GM19035 (cell line): ENCODE results near the gene DPF3.

Source experiments
- ATAC-seq: cut with Tn5 transposase; IDR thresholded peaks from one replicate; pipeline ENCODE4 v1.9.1; 2021; ENCODE audit not compliant: unreplicated experiment

DPF3 gene

DNA sequence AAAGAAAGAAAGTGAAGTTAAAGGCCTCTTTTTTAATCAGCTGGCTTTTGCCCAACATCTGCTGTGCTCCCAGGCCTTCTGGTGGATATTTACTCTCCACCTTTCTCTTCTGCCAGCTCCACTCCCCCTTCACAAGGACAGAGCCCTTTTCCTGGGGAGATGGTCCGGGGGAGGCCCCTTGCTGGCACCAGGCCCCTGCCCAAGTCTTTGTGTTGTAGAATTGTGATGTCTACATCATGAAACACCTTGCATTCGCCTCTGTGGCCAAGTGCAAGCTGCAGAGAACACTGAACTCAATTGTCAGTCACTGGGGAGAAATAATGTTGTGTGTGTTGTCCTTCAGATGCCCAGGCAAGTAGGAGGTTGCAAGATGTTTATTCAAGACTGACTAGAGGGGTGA, 150.3 kb downstream of the DPF3 start:
- ATAC-seq: no peak

DNA sequence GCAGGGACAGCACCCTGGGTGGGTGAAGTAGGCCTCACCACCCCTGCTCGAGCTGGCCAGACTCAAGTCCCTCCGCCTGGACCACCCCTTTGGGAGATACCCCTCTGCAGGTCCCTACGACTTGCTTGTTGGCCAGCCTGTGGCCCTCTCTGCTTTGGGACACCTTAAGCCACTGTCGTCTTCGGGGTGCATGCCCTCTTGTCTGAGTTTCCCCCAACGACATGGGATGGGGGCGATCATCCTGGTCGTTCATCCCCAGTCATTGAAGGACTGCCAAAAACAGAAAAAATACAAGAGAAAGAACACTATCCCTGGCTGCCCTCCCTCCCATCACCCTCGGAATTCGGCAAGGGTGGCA, 151.1 kb downstream of the DPF3 start:
- no peak for ATAC-seq

DNA sequence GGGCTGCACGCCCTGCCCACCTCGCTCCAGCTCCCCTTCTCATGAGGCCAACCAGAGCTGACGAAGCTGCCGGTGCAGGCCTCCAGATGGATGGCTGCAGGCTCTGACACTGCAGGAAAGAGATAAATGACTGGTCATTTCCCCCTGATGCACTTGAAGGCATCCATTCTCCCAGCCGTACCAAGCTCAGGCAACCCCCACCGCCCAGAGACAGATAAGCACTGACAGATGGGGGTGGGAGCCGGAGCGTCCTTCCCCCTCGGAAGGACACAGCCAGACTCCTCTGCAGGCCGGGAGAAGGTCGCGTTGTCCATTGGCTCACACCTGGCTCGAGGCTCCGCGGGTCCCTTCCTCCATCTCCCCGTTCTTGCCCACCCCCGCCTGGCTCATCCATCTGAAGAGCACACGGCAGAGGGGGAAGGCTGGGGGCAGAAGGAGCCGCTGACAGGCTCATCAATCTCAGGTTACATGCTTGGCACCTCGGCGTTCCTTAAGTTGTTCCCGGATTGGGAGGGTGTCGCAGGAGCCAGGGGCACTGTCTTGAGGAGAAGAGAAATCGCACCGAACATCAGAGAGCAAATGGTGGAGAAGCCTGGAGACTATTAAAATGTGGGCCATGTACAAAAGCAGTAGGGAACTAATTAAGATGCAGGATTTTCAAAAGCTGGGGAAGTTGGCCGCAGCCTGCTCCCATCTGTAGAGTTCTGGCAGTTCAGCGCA, 151.6 kb downstream of the DPF3 start:
- no peak for ATAC-seq

DNA sequence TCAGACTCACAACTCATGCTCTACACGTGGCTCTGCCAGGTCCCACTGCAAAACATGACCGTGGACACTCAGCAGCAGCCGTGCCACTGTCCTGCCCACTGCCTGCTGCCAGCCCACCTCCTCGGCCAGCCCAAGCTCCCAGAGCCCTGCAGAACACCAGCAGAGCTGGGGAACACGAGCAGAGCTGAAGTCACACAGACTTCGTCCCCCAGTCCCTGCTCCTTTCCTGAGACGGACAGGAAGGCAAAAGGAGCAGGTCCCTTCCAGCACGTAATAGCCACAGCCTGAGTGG, 152.1 kb downstream of the DPF3 start:
- ATAC-seq: no peak

DNA sequence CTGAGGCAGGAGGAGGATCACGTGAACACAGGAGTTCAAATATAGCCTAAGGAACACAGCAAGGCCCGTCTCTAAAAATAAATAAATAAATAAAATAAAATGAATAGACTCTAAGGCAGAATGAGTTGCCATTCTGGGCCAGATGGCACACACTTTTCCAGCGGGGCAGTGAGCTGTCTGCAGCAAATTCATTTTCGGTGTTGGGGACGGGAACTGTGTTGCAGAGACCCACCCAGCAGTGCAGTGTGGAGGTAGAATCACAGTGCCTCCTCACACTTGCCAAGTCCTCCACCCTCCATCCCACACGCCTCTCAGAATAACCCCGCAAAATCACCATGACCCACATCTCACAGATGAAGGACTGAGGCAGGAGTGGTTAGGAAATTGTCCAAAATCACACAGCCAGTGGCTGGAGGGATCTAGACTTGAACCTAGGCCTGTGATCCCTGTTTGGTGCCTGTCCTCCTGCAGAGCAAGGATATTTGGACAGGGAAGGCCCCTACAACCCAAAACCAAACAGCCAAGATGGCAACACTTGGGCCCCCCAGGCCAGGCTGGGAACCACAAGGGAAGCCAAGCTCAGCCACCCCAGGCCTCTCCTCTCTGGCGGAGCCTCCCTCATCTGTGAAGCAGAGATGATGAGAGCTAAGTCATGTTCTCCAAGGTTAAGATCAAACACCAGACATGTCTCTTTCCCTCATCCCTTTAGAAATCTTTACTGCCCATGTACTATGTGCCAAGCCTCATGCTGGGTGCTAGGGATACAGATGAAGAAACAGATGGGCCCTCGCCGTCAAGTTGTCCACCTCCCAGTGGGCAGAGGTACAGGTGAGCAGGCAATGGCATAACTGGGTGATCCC, 152.7 kb downstream of the DPF3 start:
- no peak for ATAC-seq

DNA sequence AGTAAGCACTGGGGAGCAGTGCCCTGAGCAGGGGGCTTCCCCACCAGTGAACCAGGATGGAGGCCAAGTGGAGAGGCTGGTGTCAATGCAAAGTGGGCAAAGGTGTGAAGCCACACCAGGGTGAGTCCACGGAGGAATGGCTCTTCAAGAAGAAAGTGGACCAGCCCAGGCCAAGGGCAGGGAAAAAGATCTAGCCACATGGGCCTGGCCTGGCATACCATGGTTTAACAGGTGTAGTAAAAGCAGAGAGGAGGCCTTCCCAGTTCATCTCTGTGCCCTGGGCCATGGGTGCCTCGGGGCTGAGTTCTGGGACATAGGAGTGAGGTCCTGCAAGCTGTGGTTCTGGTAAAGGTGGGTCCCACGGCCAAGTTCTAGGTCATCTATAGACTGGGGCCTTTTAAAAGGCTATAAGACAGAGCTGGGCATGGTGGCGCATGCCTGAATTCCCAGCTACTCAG, 153.4 kb downstream of the DPF3 start:
- ATAC-seq: no peak

DNA sequence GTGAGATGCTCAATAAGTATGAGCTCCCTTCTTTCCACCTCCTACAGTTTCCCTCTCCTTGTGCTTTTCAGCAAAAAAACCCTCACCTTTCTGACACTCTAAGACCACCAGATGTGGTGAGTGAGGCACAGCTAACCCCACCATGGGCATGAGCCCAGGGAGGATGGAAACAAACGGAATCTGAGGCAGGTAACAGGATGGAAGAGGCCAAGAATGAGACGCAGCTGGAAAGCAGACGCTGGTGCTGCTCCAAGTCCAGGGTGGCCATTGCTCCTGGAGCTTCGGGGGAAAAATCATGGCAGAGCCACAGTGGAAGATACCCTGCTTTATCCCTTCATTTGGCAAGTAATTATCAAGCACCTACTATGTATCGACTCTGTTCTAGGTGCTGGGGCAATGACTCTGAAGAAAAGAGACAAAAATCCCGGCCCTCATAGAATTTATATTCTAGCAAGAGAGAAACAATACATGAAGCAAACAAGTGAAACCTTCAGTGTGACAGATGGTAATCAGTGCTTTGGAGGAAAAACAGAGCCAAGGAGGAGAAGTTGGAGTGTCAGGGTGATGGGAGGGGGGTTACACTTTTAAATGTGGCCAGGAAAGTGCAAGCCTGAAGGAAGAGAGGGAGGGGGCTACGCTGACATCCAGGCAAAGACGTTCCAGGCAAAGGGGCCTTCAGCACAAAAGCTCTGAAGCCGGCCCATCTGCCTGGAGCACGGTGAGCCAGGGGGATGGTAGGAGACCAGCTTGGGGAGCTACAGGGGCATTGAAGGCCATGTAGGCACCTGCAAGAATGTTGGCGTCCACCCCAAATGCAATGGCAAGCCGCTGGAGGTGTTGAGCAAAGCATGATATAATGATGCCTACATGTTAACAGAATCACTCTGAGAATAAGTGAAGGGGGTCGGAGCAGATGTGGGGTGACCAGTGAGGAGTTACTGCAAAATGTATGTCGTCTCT, 154.2 kb downstream of the DPF3 start:
- ATAC-seq: no peak

DNA sequence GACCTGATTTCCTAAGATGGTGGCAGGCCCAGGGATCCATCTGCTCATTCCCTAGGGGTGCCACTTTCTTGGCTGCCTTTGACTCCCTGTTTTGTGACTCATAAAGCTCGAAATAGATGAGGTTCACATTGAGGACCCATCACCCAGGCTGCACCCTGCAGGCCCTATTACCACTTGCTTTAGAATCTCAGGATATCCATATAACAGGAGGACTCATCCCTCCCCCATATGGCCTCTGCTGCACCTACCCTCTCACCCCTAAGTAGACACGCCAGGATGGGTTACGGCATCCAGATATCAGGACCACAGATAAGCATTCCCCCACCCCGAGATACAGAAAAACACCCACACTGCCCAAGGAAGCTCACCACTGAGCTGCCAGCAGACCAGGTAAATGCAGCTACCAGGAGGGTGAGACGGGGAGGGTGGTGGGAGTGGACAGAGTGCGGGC, 155.7 kb downstream of the DPF3 start:
- ATAC-seq: no peak

DNA sequence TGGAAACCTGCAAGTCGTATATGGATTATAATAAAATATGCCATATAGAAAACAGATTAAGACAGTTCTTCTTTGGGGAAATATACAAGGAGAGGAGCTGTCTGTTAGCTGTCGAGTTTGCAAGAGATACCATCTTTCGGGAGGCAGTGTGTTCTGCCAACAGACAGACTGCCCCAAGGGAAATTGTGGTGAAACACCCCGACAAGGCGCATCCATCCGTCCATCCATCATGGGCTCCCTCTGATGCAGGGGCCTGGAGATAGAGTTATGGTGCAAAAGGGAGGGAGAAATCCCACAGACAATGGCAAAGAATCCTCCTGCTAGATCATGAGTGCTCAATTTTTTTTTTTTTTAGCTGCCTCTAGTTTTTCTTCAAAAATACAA, 156.3 kb downstream of the DPF3 start:
- ATAC-seq: no peak

DNA sequence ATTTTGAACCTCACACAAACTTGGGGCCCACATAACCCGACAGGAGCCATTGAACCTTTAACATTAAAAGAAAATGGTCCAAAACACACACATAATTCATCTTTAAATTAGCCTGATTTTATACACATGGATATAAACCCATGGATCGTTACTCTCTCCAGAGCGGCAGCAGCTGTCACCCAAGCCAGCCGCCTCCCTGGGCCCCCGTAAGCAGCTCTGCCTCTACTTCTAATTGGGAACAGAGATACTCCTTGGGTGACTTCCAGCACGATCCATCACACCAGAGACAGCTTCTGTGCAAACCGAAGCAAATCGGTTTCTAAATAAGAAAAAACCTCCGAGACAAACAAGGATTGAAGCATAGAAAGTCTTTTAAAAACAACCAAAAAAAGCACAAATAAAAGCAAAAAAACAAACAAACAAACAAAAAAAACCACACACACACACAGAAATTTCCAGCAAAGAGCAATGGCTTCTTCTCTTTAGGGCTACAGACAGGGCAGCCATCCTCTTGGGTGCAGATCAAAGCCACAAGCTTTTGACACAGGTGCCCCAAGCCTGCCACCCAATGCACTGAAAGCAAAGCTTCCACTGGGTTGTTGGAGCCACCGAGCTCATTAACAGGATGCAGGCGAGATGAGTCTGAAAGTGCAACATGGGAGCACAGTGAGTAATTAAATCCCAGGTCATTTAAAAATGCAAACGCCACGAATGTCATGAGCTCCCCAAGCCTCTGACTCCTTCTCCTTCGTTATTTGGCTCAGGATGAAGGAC, 156.9 kb downstream of the DPF3 start:
- no peak for ATAC-seq

DNA sequence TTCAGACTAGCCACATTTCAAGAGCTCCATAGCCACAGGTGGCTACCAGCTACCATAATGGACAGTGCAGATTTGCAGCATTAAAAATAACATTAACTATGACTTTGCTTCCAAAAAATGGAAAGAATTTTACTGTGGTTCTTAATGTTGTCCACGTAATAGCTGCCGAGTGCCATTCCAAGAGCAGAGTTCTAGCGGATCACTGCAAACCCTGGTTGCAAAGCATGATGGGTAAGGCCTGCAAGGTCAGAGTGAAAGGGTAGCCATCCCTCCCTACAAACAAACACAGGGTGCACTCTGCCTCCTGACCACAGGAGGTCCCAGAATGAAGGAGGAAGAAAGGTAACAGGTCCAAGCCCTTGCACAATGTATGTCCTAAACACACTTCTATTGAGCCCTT, 157.6 kb downstream of the DPF3 start:
- ATAC-seq: no peak

DNA sequence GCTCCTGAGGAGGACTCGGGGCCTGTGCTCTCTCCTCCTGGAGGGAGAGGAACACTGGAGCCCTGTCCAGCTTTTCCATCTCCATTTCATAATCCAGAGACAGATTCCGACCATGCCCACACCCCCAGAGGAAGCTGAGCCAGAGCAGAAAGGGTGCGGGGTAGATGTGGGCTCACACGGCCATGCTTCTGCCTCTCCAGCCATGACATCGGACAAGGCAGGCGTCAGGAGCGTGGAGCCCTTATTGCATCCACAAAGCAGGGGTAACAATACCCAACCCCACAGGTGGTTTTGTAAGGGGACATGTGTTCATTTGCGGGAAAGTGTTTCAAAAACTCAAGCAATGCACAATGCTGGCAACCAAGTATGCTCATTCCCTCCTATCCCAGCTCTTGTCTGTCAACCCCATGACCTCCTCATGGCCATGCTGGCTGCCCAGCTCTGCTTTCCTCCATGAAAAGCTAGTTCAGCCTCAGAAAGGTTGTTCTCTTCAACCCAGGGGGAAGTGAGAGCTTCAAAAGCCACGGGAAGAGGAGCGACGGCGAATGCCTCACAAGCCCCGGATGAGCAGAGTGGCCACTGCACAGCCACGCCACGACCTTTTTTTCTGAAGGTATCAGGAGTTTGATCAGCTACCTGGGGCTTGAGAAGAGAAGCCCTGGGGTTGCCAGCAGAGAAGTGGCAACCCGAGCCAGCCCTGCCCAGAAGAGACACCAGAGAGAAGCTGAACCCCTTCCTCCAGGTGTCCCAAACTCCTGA, 161.7 kb downstream of the DPF3 start:
- no peak for ATAC-seq

DNA sequence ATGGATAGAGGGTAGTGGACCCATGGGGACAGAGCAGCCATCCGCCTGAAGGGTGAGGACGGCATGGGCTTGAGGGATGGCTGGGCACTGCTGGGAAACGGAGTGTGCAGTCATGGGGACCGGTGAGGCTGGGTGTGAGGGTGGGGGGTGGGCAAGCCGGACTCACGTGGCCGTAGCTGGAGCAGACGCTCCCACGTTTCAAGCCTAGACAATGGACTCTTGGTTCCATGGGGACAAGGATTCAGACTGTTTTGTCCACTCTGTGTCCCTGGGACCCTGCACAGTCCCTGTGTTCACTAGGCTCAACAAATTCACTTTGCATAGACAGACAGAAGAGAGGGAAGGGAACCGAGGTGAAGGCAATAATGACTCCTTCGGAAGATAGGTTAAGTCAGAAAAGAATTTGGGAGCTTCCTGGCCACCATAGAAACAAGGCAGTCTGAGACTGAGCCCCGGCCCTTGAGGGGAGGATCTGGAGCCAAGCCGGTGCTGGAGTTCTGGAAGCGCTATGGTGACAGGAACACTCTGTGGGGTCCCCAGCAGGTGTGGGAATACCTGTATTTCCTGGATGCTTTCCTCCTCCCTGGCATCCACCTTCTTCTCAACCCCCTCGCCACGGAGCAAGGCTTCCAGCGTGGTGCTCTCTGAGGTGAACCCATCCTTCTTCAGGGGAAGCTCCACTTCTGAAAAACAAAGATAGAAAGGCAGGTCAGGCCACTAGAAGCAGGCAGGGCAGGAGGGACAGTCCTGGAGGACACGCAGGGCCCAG, 162.5 kb downstream of the DPF3 start:
- ATAC-seq: no peak

DNA sequence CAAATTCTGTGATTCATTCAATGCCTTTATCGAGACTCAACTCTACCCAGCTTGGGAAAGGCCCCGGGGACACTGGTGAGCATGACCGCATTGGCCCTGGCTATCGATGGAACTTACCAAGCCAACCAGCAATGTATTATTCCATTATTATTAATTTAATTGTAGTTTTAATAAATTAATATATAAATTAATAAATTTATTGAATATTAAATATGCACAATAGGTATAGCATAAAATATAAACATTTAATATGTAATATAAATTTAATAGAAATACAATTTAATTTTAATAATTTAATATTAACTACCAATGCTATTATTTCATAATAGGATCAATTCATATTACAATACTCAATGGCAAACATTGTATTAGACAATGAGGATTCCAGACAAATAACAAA, 163.4 kb downstream of the DPF3 start:
- no peak for ATAC-seq

DNA sequence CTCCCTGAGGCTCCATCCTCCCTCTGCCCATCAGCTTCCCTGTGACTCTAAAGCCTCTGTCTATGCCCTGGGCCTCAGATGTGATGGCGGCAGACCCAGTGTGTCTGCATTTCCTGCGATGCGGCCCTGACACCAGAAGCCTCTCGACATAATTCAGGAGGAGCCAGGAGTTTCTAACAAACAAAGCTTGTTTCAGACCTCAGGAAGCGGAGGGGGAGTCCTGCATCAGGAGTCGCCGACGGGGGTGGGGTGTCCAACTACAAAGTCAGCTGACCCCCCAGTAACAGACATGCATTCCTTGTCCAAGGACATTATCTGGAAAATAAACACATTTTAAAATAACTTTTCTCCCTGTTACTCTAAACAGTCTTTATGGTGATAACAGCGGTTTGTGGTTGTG, 167.5 kb downstream of the DPF3 start:
- ATAC-seq: no peak

DNA sequence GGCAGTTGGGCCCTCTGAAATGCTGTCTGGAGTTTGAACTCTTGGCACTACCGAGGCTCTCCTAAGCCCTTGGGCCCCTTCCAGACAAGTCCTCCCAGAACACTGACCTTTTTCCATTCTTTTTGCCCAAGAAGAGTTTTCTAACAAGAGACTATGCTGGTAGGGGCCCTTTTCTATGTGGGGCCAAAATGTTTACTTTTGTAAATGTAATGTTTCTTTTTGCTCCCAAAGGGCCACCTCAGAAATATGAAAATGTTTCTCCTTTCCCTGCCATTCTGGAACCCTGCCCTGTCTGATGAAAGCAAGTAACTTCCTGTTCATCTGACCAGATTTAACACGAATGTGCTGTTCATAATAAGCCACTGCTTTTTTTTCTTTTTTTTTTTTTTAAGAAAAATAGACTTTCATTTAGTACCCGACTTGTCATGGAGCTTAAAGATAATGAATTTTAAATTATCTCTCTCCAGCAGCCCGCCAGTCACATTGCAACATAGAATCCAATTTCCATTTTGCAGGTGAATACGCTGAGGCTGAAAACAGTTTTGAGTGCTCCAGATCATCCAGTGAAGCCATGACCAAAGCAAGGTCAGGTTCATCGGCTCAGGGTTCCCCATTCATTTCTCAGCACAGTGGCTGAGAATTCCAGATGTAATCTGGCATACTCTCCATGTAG, 169.9 kb downstream of the DPF3 start:
- no peak for ATAC-seq

DNA sequence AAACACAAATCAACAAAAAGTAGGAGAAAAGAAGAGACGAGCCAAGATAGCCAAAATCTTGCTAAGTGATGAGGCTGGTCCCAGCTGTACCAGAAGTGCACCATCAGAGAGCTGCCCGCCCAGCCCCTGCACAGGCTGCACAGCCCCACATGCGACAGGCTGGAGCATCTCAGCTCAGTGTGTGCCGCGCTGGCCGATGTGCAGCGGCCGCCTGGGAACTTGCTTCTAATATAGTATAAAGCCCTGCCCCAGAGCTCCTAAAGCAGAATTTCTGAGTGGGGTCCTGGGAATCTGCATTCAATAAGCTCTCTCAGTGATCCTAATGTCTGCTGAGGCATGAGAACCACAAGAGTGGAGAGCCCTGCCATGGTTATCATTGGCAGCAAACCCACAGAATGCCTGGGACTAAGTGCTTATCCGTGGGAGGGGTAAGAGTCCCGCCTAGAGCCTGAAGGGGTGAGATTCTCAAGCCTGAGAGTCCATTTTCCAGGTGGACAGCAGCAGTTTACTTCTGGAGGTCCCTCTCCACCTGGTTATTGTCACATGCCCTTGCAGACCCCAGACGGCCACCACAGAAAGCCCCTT, 171.6 kb downstream of the DPF3 start:
- no peak for ATAC-seq

DNA sequence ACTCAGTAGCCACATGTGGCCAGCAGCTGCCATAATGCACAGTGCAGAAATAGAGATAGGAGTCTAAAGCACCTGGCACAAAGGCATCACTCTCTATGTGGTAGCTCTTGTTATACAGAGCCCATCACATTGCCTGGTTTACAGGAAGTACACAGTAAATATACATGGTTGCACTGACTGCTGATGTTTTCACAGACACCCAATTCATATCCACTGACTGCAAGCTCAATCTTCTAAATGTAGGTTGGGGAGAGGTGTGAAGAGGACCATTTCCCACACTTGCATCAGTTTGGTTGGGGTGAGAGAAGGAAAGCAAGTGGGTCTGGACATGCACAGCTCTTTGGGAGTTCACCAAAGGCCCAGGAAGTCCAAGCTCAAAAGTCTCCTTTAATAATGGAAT, 172.8 kb downstream of the DPF3 start:
- ATAC-seq: no peak
